ENCODE results near the gene USP14.
"Not testable (repeated sequence)": the region's sequence is repeated elsewhere in the genome, so short reads cannot be mapped to it uniquely, and the experiment has no call there.

DNA sequence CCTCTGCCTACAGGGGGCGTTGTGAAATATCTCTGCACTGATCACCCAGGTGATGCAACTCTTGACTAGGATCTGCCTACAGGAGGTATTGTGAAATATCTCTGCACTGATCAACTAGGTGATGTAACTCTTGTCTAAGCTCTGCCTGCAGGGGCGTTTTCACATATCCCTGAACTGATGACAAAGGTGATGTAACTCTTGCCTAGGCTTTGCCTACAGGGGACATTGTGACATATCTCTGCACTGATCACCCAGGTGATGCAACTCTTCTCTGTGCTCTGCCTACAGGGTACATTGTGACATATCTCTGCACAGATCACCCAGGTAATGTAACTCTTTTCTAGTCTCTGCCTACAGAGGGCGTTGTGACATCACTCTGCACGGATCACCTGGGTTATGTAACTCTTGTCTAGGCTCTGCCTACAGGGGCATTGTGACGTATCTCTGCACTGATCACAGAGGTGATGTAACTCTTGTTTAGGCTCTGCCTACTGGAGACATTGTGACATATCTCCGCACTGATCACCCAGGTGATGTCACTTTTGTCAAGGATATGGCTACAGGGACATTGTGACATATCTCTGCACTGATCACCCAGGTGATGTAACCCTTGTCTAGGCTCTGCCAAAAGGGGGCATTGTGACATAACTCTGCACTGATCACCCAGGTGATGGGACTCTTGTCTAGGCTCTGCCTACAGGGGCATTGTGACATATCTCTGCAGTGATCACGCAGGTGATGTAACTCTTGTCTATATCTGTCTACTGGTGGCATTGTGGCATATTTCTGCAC is 49.0 kb upstream of the USP14 start:
- TF ChIP-seq, protein P1, sequence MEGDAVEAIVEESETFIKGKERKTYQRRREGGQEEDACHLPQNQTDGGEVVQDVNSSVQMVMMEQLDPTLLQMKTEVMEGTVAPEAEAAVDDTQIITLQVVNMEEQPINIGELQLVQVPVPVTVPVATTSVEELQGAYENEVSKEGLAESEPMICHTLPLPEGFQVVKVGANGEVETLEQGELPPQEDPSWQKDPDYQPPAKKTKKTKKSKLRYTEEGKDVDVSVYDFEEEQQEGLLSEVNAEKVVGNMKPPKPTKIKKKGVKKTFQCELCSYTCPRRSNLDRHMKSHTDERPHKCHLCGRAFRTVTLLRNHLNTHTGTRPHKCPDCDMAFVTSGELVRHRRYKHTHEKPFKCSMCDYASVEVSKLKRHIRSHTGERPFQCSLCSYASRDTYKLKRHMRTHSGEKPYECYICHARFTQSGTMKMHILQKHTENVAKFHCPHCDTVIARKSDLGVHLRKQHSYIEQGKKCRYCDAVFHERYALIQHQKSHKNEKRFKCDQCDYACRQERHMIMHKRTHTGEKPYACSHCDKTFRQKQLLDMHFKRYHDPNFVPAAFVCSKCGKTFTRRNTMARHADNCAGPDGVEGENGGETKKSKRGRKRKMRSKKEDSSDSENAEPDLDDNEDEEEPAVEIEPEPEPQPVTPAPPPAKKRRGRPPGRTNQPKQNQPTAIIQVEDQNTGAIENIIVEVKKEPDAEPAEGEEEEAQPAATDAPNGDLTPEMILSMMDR (conservative IDR thresholded peaks at IDR 0.05; ENCODE audit: low read length), result not testable (repeated sequence)
- not testable (repeated sequence) for TF ChIP-seq EZH2phosphoT487 (IDR thresholded peaks at IDR 0.05; ENCODE audit: borderline replicate concordance)
